K562 (cell line): Measurements from ENCODE around the gene FOXO3. TPM values are rescaled to one million over a fixed set of nuclear protein-coding genes. Genes with fewer than 3 reads are reported as not detected.

Experiments
- ATAC-seq: fragments of 200-7000 bp; cut with Tn5 transposase; 3 replicates; pipeline ENCODE4 v1.9.1; 2020; ENCODE audit warnings: moderate library complexity
- BruUV-seq: library from RNA; stranded (reverse); fragments of 400-500 nt; replicated peaks from 2 replicates; lab custom pipeline; 2021; lab: Mats Ljungman, UMichigan
- CTCF ChIA-PET: fragments of 300-600 bp; formaldehyde crosslinking; extraction: SDS; loops from one replicate; lab custom pipeline; 2021; ENCODE audit warnings: low intra/inter-chr PET ratio; lab: Yijun Ruan, JAX
- POLR2A ChIA-PET: fragments of 300-600, 350-650 bp; sonication (Branson Sonifier 250); formaldehyde crosslinking; extraction: SDS; loops from one replicate; lab custom pipeline; 2021; ENCODE audit warnings: antibody characterized with exemption, inconsistent platforms; lab: Yijun Ruan, JAX
- DNase-seq, 4 experiments: peaks; one replicate each; pipeline versions ENCODE4 v3.0.0 to v3.0.0-alpha.2; 2011 to 2018; ENCODE audit warnings: low spot score in 3 of 4, mixed read lengths in 3 of 4; ENCODE audit errors: extremely low read depth in 1 of 4
- FAIRE-seq: peaks from 2 replicates; lab custom pipeline; 2011; peaks lifted over from hg19 to GRCh38; lab: Jason Lieb, UNC
- H2AFZ ChIP-seq: 2 replicates; pipeline ENCODE4 v1.6.0; 2011; ENCODE audit warnings: low read depth, low read length, control low read depth, inconsistent platforms
- H3K27ac ChIP-seq: fragments of 200-600 bp; 3 replicates; pipeline ENCODE4 v1.8.0; 2011; ENCODE audit warnings: low read depth, mild to moderate bottlenecking, control low read depth, inconsistent platforms, low read length, moderate library complexity, mixed read lengths; ENCODE audit errors: extremely low read depth
- H3K27me3 ChIP-seq, 2 experiments: fragments of 300-600 bp in 1 of 2; 2 replicates in 1 of 2; 3 replicates in 1 of 2; pipeline versions ENCODE4 v1.6.0 to v1.8.0; 2011; ENCODE audit warnings: inconsistent platforms in 2 of 2, low read length in 2 of 2, mild to moderate bottlenecking in 1 of 2, mixed read lengths in 1 of 2, moderate library complexity in 1 of 2; ENCODE audit not compliant: control insufficient read depth in 2 of 2, insufficient read depth in 2 of 2
- H3K36me3 ChIP-seq: fragments of 300-600 bp; 3 replicates; pipeline ENCODE4 v1.8.0; 2011; ENCODE audit warnings: mild to moderate bottlenecking, low read length, inconsistent platforms; ENCODE audit not compliant: control insufficient read depth, insufficient read depth
- H3K4me1 ChIP-seq, 2 experiments: fragments of 200-600 bp in 1 of 2; replicated peaks in 1 of 2; 2 replicates in 1 of 2; 3 replicates in 1 of 2; pipeline versions ENCODE4 v1.5.1 to v1.8.0; 2011; ENCODE audit warnings: inconsistent platforms in 2 of 2, low read length in 2 of 2, mild to moderate bottlenecking in 1 of 2, mixed read lengths in 1 of 2, moderate library complexity in 1 of 2; ENCODE audit not compliant: control insufficient read depth in 2 of 2, insufficient read depth in 2 of 2
- H3K4me2 ChIP-seq: 2 replicates; pipeline ENCODE4 v1.6.1; 2011; ENCODE audit warnings: low read length, control low read depth, inconsistent platforms, mixed read lengths; ENCODE audit not compliant: insufficient read depth
- H3K4me3 ChIP-seq: fragments of 200-600 bp; sonication (generic), shearing (Covaris generic); 2 replicates; pipeline ENCODE4 v1.5.1; 2016; ENCODE audit warnings: control low read depth, inconsistent platforms
- H3K79me2 ChIP-seq: fragments of 200-600 bp; 3 replicates; pipeline ENCODE4 v1.8.0; 2011; ENCODE audit warnings: low read length, inconsistent platforms; ENCODE audit not compliant: control insufficient read depth, insufficient read depth
- H3K9ac ChIP-seq, 2 experiments: 2 replicates each; pipeline versions ENCODE4 v1.6.0 to v1.6.1; 2011; ENCODE audit warnings: low read depth in 2 of 2, low read length in 2 of 2, control low read depth in 1 of 2, inconsistent platforms in 1 of 2, mild to moderate bottlenecking in 1 of 2, mixed read lengths in 1 of 2; ENCODE audit not compliant: insufficient read depth in 1 of 2
- H3K9me1 ChIP-seq: one replicate; pipeline ENCODE4 v1.6.0; 2011; ENCODE audit warnings: inconsistent platforms, mild to moderate bottlenecking, low read length, moderate library complexity; ENCODE audit not compliant: control insufficient read depth, insufficient read depth
- H3K9me3 ChIP-seq: replicated peaks from 2 replicates; pipeline ENCODE4 v1.5.1; 2011; ENCODE audit warnings: low read depth, low read length, inconsistent platforms; ENCODE audit not compliant: control insufficient read depth, insufficient read depth
- H4K20me1 ChIP-seq: replicated peaks from 2 replicates; pipeline ENCODE4 v1.6.1; 2011; ENCODE audit warnings: low read length, inconsistent platforms, mixed read lengths; ENCODE audit not compliant: control insufficient read depth, insufficient read depth
- CTBP1 ChIP-seq: fragments of 450-650 bp; IDR thresholded peaks from 2 replicates; pipeline ENCODE4 v1.6.1; 2016; ENCODE audit warnings: borderline replicate concordance
- FOXA3 ChIP-seq, 2 experiments: fragments of 450-650 bp in 1 of 2; sonication (generic) in 1 of 2; formaldehyde crosslinking; IDR thresholded peaks in 1 of 2; conservative IDR thresholded peaks in 1 of 2; 2 replicates each; pipeline versions ENCODE4 v1.4.0 to v1.8.0; 2020 to 2022; ENCODE audit warnings: mild to moderate bottlenecking in 2 of 2, missing genetic modification reagents in 1 of 2
- FUS ChIP-seq: fragments of 200-400 bp; formaldehyde crosslinking; optimal IDR thresholded peaks from 2 replicates; pipeline ENCODE3; 2017; ENCODE audit warnings: low read depth, low read length
- ZBTB17 ChIP-seq: fragments of 450-650 bp; formaldehyde crosslinking; IDR thresholded peaks from 2 replicates; pipeline ENCODE4 v1.4.0; 2020; ENCODE audit warnings: mild to moderate bottlenecking
- WGBS: fragments of 100-300 bp; shearing (Covaris generic); methylation state at CpG from one replicate; pipeline ENCODE4 v1.1.6; 2016; ENCODE audit warnings: low coverage, mixed read lengths; ENCODE audit not compliant: insufficient coverage; ENCODE audit errors: missing lambda C conversion rate; 5-methylcytosine and 5-hydroxymethylcytosine counted together
- in situ Hi-C: fragments of 300-500 bp; cut with MboI; formaldehyde crosslinking; loops from 4 replicates; pipeline ENCODE4 v1.15.0; 2018; ENCODE audit warnings: inconsistent platforms, mixed read lengths
- intact Hi-C: fragments of 100-400 bp; cut with micrococcal nuclease; formaldehyde crosslinking; loops from 2 replicates; pipeline ENCODE4 v1.14.2; 2022
- polyA plus RNA-seq, 8 experiments: library from polyadenylated mRNA; depleted of rRNA in 4 of 8; stranded (reverse) in 5 of 8; unstranded in 3 of 8; fragments of >200 nt; fragmentation: Nextera tagmentation in 2 of 8; fragmentation: Illumina TruSeq in 1 of 8; extraction: Ambion mirVana in 2 of 8; extraction: Trizol in 1 of 8; gene quantifications; 2 replicates each; pipeline versions ENCODE4 v1.2.1 to v1.2.3, GENCODE V29; 2011 to 2014; ENCODE audit warnings: inconsistent platforms in 1 of 8, missing spikeins in 1 of 8
- total RNA-seq, 7 experiments: library from RNA; depleted of rRNA in 6 of 7; stranded (reverse); fragments of >200 nt in 6 of 7; fragmentation: Illumina TruSeq in 2 of 7; extraction: Trizol in 2 of 7; gene quantifications; 2 replicates each; pipeline versions ENCODE4 v1.2.1 to v1.2.3, GENCODE V29; 2011 to 2021; ENCODE audit warnings: low replicate concordance in 1 of 7
- TF ChIP-seq, protein P1 (sequence below): IDR thresholded peaks from 2 replicates; pipeline ENCODE4 v1.6.1; 2012; ENCODE audit warnings: low read depth, low read length, improper control_type of control experiment, borderline replicate concordance
- TF ChIP-seq, protein P2 (sequence below): fragments of 200-800 bp; sonication (Bioruptor generic); IDR thresholded peaks from 2 replicates; pipeline ENCODE4 v1.6.1; 2017; ENCODE audit warnings: missing genetic modification characterization, missing compliant biosample characterization
- TF ChIP-seq, protein P3 (sequence below): fragments of 250-450 bp; sonication (Bioruptor Pico); IDR thresholded peaks from 2 replicates; pipeline ENCODE4 v1.4.0; 2020; ENCODE audit warnings: mild to moderate bottlenecking, moderate library complexity
- TF ChIP-seq, protein P4 (sequence below): fragments of 450-650 bp; formaldehyde crosslinking; IDR thresholded peaks from 2 replicates; pipeline ENCODE4 v1.4.0; 2020; ENCODE audit warnings: mild to moderate bottlenecking, moderate library complexity
- TF ChIP-seq, protein P5 (sequence below): fragments of 450-650 bp; conservative IDR thresholded peaks from 2 replicates; pipeline ENCODE4 v1.6.1; 2016; ENCODE audit warnings: missing genetic modification characterization, low read depth, mild to moderate bottlenecking, missing compliant biosample characterization, moderate library complexity

FOXO3 gene
- total and polyA plus RNA-seq, 9 of the 15 experiments (the other 6 are each of a cell fraction or from before 2014, with no cell fraction given): 3.0 to 14.6 (median 6.0) TPM

DNA sequence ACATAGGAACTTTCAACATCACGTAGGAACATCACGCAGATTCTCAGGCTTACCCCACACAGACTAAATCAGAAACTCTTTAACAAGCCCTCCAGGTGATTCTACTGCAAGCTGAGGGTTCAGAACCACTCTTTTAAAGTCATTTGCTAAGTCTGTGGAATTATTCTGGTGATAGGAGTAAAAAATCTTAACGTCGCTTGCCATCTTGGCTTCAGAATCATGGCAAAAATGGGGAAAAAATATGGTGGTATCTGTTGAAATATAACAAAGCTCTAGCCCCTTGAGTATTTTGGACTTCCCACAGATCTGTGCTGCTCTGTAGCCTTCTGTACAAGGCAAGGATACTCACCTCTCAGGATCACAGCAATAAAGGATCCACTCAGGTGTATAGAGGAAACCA, 17.4 kb downstream of the FOXO3 start:
- Histone ChIP-seq H3K9me3 (no peaks in the 10 kb centered on the region), H3K27ac (no peak overlapping the region; the same call in 2 of the 3 replicates), H3K4me1 (peaks cover 10 to 64% of the 10 kb centered on the region in 2 experiments)
- CTCF ChIA-PET: no interaction called here
- TF ChIP-seq FOXA3 (CRISPR knock-in tag; conservative IDR thresholded peaks at IDR 0.05 in 1 of 2, IDR thresholded peaks at IDR 0.05 in 1 of 2): 0 out of 4 replicates have a peak, but pooled peaks of 1 of the 2 experiments have one; percentile 15
- no peak for TF ChIP-seq ZBTB17 (CRISPR knock-in tag)
- TF ChIP-seq, protein P1, sequence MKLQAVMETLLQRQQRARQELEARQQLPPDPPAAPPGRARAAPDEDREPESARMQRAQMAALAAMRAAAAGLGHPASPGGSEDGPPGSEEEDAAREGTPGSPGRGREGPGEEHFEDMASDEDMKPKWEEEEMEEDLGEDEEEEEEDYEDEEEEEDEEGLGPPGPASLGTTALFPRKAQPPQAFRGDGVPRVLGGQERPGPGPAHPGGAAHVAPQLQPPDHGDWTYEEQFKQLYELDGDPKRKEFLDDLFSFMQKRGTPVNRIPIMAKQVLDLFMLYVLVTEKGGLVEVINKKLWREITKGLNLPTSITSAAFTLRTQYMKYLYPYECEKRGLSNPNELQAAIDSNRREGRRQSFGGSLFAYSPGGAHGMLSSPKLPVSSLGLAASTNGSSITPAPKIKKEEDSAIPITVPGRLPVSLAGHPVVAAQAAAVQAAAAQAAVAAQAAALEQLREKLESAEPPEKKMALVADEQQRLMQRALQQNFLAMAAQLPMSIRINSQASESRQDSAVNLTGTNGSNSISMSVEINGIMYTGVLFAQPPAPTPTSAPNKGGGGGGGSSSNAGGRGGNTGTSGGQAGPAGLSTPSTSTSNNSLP: no peak
- TF ChIP-seq, protein P2, sequence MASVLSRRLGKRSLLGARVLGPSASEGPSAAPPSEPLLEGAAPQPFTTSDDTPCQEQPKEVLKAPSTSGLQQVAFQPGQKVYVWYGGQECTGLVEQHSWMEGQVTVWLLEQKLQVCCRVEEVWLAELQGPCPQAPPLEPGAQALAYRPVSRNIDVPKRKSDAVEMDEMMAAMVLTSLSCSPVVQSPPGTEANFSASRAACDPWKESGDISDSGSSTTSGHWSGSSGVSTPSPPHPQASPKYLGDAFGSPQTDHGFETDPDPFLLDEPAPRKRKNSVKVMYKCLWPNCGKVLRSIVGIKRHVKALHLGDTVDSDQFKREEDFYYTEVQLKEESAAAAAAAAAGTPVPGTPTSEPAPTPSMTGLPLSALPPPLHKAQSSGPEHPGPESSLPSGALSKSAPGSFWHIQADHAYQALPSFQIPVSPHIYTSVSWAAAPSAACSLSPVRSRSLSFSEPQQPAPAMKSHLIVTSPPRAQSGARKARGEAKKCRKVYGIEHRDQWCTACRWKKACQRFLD (CRISPR knock-in tag): peak; percentile 71
- TF ChIP-seq CTBP1: no peak
- TF ChIP-seq, protein P3, sequence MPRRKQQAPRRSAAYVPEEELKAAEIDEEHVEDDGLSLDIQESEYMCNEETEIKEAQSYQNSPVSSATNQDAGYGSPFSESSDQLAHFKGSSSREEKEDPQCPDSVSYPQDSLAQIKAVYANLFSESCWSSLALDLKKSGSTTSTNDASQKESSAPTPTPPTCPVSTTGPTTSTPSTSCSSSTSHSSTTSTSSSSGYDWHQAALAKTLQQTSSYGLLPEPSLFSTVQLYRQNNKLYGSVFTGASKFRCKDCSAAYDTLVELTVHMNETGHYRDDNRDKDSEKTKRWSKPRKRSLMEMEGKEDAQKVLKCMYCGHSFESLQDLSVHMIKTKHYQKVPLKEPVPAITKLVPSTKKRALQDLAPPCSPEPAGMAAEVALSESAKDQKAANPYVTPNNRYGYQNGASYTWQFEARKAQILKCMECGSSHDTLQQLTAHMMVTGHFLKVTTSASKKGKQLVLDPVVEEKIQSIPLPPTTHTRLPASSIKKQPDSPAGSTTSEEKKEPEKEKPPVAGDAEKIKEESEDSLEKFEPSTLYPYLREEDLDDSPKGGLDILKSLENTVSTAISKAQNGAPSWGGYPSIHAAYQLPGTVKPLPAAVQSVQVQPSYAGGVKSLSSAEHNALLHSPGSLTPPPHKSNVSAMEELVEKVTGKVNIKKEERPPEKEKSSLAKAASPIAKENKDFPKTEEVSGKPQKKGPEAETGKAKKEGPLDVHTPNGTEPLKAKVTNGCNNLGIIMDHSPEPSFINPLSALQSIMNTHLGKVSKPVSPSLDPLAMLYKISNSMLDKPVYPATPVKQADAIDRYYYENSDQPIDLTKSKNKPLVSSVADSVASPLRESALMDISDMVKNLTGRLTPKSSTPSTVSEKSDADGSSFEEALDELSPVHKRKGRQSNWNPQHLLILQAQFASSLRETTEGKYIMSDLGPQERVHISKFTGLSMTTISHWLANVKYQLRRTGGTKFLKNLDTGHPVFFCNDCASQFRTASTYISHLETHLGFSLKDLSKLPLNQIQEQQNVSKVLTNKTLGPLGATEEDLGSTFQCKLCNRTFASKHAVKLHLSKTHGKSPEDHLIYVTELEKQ (CRISPR knock-in tag): no peak
- TF ChIP-seq, protein P4, sequence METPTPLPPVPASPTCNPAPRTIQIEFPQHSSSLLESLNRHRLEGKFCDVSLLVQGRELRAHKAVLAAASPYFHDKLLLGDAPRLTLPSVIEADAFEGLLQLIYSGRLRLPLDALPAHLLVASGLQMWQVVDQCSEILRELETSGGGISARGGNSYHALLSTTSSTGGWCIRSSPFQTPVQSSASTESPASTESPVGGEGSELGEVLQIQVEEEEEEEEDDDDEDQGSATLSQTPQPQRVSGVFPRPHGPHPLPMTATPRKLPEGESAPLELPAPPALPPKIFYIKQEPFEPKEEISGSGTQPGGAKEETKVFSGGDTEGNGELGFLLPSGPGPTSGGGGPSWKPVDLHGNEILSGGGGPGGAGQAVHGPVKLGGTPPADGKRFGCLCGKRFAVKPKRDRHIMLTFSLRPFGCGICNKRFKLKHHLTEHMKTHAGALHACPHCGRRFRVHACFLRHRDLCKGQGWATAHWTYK: no peak
- TF ChIP-seq, protein P5, sequence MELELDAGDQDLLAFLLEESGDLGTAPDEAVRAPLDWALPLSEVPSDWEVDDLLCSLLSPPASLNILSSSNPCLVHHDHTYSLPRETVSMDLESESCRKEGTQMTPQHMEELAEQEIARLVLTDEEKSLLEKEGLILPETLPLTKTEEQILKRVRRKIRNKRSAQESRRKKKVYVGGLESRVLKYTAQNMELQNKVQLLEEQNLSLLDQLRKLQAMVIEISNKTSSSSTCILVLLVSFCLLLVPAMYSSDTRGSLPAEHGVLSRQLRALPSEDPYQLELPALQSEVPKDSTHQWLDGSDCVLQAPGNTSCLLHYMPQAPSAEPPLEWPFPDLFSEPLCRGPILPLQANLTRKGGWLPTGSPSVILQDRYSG (tag): no peak
- TF ChIP-seq FUS: no peak
- TF ChIP-seq, all 486 proteins: peak for 2
- DNase-seq: no peak
- no TSS peak for BruUV-seq
- peaks cover 37% of the 10 kb centered on the region for H4K20me1 ChIP-seq
- in situ Hi-C loops (no loop called here), intact Hi-C loops (no loop called here)
- H3K27me3 ChIP-seq: no peaks in the 10 kb centered on the region
- 72% methylated on average over 4 of the region's 4 CpGs for WGBS
- ATAC-seq: peak; percentile 30
- no peak overlapping the region for H3K4me3 ChIP-seq
- FAIRE-seq: no peak
- peaks cover 22% of the 10 kb centered on the region; the same call in 2 of the 3 replicates for H3K79me2 ChIP-seq
- H3K36me3 ChIP-seq: no peaks in the 10 kb centered on the region
- POLR2A ChIA-PET: interaction anchor here (0.8 to 1.7 kb wide), 3 partner anchors 12 to 20 kb away, joined by 4 to 6 read pairs (median 6); no protein-coding TSS in a partner anchor
- peaks cover 4% of the 10 kb centered on the region for H3K9me1 ChIP-seq
- no peak overlapping the region for H3K9ac ChIP-seq
- peak overlapping the region; percentile 34 for H3K4me2 ChIP-seq
- no peak overlapping the region for H2AFZ ChIP-seq
